Nephron (organoid): ENCODE measurements around the gene LIMS2.

Experiments used
- H3K27ac Mint-ChIP-seq, 3 experiments: 2 replicates each; pipeline ENCODE4 v1.8.0; 2020; ENCODE audit warnings: mixed read lengths in 3 of 3, mild to moderate bottlenecking in 2 of 3, moderate library complexity in 1 of 3
- H3K27me3 Mint-ChIP-seq: 2 replicates; pipeline ENCODE4 v1.8.0; 2021; ENCODE audit warnings: low read depth, mild to moderate bottlenecking, moderate library complexity, mixed read lengths
- H3K36me3 Mint-ChIP-seq: 2 replicates; pipeline ENCODE4 v1.8.0; 2020; ENCODE audit warnings: low read depth, mixed read lengths
- H3K4me1 Mint-ChIP-seq: 2 replicates; pipeline ENCODE4 v1.8.0; 2020; ENCODE audit warnings: mixed read lengths
- H3K4me3 Mint-ChIP-seq, 3 experiments: 2 replicates each; pipeline ENCODE4 v1.8.0; 2020; ENCODE audit warnings: mild to moderate bottlenecking in 3 of 3, mixed read lengths in 3 of 3, moderate library complexity in 2 of 3
- H3K9me3 Mint-ChIP-seq: 2 replicates; pipeline ENCODE4 v1.8.0; 2020; ENCODE audit warnings: mixed read lengths
- TF ChIP-seq, protein P1 (sequence below), 3 experiments: fragments of 200-600 bp; sonication (generic); IDR thresholded peaks; one replicate each; pipeline ENCODE4 v1.5.0; 2021; ENCODE audit warnings: antibody characterized with exemption in 3 of 3; ENCODE audit not compliant: unreplicated experiment in 3 of 3

Gene LIMS2

DNA sequence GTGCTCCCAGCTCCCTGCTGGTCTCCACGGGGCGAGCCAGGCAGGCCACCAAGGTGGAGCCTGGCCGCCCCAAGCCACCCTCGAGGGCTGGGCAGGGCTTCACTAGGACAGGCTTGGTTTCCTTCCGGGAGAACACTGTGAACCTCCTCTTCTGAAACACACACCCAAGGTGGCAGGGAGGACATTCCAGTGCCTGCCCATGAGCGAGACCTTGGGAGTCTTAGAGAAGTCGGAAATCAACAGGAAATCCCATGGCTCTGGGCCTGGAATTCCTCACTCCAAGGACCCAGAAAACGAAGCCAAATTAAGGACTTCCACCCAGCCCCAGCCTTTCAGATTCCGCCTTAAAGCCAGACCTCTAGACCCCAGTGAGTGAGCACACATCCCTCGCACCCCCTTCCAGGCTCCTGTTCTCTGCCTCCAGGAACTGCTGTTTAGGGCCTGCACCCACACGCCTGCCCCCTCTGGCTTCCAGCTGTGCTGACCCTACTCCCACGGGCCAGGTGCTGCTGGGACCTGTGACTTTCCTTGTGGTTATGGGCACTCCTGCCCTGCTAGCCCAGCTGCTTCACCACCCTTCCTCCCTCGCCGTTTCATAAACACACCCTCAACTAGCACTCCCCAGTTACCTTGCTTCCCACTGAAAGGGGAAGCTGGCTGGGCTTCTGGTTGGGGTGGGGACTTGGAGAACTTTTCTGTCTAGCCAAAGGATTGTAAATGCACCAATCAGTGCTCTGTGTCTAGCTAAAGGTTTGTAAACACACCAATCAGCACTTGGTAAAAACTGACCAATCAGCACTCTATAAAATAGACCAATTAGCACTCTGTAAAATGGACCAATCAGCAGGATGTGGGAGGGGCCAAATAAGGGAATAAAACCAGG lies 15.7 kb downstream of the LIMS2 start:
- Mint-ChIP-seq H3K9me3 (no peaks in the 10 kb centered on the region), H3K27ac (no peak overlapping the region), H3K27me3 (peaks cover 44% of the 10 kb centered on the region), H3K4me1 (peaks cover 8% of the 10 kb centered on the region), H3K4me3 (no peak overlapping the region), H3K36me3 (no peaks in the 10 kb centered on the region)
- TF ChIP-seq, protein P1, sequence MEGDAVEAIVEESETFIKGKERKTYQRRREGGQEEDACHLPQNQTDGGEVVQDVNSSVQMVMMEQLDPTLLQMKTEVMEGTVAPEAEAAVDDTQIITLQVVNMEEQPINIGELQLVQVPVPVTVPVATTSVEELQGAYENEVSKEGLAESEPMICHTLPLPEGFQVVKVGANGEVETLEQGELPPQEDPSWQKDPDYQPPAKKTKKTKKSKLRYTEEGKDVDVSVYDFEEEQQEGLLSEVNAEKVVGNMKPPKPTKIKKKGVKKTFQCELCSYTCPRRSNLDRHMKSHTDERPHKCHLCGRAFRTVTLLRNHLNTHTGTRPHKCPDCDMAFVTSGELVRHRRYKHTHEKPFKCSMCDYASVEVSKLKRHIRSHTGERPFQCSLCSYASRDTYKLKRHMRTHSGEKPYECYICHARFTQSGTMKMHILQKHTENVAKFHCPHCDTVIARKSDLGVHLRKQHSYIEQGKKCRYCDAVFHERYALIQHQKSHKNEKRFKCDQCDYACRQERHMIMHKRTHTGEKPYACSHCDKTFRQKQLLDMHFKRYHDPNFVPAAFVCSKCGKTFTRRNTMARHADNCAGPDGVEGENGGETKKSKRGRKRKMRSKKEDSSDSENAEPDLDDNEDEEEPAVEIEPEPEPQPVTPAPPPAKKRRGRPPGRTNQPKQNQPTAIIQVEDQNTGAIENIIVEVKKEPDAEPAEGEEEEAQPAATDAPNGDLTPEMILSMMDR (IDR thresholded peaks at IDR 0.05; ENCODE audit: unreplicated experiment in 3 of 3), result no peak

DNA sequence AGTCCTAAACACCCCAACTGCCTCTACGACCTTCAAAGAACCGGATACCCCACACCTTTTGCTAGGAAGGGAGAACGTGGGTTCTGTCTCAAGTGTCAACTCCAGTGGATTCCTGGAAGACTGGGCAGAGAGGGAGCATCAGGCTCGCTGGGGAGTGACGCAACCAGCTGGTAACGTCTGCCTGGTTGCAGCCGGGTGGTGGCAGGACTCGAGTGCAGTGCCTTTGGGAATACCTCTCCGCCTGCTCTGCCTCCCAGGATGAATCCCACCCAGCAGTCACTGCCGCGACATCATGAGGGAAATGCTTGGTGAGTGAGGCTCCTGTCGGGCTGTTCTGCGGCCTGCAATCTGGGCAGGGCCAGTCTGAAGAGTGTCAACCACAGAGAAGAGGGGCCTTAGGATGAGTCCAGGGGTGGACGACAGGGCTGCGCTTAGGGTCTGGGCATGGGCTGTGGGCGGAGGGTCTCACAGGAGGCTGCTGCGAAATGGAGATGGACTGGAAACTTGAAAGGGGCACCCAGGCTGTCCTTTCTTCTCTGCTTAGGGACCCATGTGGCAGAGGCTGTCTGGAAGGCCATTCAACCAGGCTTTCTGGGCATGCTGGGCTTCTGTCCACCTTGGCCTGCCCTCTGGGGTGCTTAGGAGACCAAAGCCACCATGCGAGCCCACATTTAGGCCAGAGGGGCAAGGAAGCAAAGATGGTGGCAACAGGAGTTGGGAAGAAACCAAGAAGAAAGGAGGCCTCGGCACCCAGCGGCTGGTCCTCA lies 16.5 kb downstream of the LIMS2 start:
- H3K36me3 Mint-ChIP-seq, result no peaks in the 10 kb centered on the region
- H3K27me3 Mint-ChIP-seq, result peaks cover 40% of the 10 kb centered on the region
- peaks cover 8% of the 10 kb centered on the region for H3K4me1 Mint-ChIP-seq
- TF ChIP-seq, protein P1 (IDR thresholded peaks at IDR 0.05; ENCODE audit: unreplicated experiment in 3 of 3), result no peak
- no peak overlapping the region for H3K4me3 Mint-ChIP-seq
- no peak overlapping the region for H3K27ac Mint-ChIP-seq
- no peaks in the 10 kb centered on the region for H3K9me3 Mint-ChIP-seq

DNA sequence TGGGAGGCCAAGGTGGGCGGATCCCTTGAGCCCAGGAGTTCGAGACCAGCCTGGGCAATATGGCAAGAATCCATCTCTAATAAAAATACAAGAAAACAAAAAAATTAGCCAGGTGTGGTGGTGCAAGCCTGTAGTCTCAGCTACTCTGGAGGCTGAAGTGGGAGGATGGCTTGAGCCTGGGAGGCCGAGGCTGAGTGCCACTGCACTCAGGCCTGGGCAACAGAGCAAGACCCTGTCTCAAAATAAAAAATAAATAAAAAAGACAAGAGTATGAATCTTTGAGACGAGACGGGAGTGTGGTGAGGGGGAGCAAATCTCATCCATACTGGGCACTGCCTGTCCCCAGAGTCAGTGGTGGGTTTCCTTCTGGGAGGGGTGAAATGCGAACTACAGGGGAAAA lies 17.2 kb downstream of the LIMS2 start:
- peaks cover 8% of the 10 kb centered on the region for H3K4me1 Mint-ChIP-seq
- no peak overlapping the region for H3K27ac Mint-ChIP-seq
- no peak overlapping the region for H3K4me3 Mint-ChIP-seq
- H3K27me3 Mint-ChIP-seq, result peaks cover 33% of the 10 kb centered on the region
- no peaks in the 10 kb centered on the region for H3K36me3 Mint-ChIP-seq
- TF ChIP-seq, protein P1 (IDR thresholded peaks at IDR 0.05; ENCODE audit: unreplicated experiment in 3 of 3), result no peak
- no peaks in the 10 kb centered on the region for H3K9me3 Mint-ChIP-seq

DNA sequence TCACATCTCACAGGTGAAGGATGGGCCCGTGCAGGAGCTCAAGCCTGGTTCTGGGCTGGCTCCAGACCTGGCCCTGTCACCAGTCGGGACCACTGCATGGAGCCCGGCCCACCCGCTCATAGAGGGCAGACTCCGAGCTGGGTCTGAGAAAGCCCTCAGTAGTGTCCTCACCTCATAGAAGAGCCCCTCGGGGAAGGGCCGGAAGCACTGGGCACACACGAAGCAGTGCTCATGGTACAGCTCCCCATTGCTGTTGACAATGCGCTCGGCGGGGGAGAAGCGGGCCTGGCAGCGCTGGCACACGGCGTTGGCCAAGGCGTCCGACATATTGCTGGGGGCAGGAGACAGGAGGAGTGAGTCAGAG lies 18.1 kb downstream of the LIMS2 start:
- Mint-ChIP-seq H3K36me3 (no peaks in the 10 kb centered on the region), H3K4me3 (no peak overlapping the region), H3K9me3 (no peaks in the 10 kb centered on the region), H3K27ac (no peak overlapping the region), H3K4me1 (peaks cover 16% of the 10 kb centered on the region), H3K27me3 (peaks cover 33% of the 10 kb centered on the region)
- TF ChIP-seq, protein P1 (IDR thresholded peaks at IDR 0.05; ENCODE audit: unreplicated experiment in 3 of 3), result no peak

DNA sequence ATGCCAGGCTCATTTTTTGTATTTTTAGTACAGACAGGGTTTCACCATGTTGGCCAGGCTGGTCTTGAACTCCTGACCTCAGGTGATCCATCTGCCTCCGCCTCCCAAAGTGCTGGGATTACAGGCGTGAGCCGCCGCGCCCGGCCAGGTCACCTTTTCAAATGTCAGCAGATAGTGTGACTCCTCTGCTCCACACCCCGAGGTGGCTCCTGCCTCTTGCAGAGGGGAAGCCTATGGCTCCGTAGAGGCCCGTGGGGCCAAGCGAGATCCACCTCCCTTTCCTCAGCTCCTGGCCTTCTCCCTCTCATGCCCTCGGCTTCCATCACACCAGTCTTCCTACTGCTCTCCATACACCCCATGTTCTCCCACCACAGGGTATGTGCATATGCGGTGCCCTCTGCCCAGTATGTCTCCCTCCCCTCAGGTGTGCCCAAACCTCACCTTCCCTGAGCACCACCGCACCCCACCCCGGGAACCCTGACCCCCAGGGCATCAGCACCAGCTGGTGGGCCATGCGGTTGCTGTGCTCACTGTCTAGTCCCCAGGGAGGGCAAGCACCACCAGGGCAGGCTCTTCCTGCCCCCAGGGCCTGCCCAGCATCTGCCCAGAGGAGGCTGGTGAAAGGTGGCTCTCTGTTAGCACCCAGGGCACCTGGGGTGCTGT lies 18.6 kb downstream of the LIMS2 start:
- TF ChIP-seq, protein P1 (IDR thresholded peaks at IDR 0.05; ENCODE audit: unreplicated experiment in 3 of 3), result no peak
- no peaks in the 10 kb centered on the region for H3K36me3 Mint-ChIP-seq
- no peaks in the 10 kb centered on the region for H3K9me3 Mint-ChIP-seq
- peaks cover 29% of the 10 kb centered on the region for H3K27me3 Mint-ChIP-seq
- H3K4me3 Mint-ChIP-seq, result no peak overlapping the region
- peaks cover 21% of the 10 kb centered on the region for H3K4me1 Mint-ChIP-seq
- no peak overlapping the region for H3K27ac Mint-ChIP-seq
